GM21390 (cell line): ENCODE results near the gene TEDC2.
"Not testable (repeated sequence)": the region's sequence is repeated elsewhere in the genome, so short reads cannot be mapped to it uniquely, and the experiment has no call there.

Source experiments
- ATAC-seq: cut with Tn5 transposase; IDR thresholded peaks from one replicate; pipeline ENCODE4 v1.9.1; 2021; ENCODE audit not compliant: unreplicated experiment

TEDC2 gene

GRCh38 chr16:2437032-2437790, 22.7 kb upstream of the TEDC2 start:
- no peak for ATAC-seq

- ATAC-seq, result no peak
Observed at GRCh38 chr16:2438121-2438520, 21.8 kb upstream of the TEDC2 start.

- no peak for ATAC-seq
Observed at GRCh38 chr16:2439598-2439997, 20.3 kb upstream of the TEDC2 start.

GRCh38 chr16:2441143-2441804, 18.6 kb upstream of the TEDC2 start:
- ATAC-seq, result not testable (repeated sequence)

GRCh38 chr16:2443555-2443954, 16.4 kb upstream of the TEDC2 start:
- ATAC-seq, result no peak

- ATAC-seq, result no peak
Observed at GRCh38 chr16:2447920-2448583, 11.9 kb upstream of the TEDC2 start.

GRCh38 chr16:2449118-2449517, 10.8 kb upstream of the TEDC2 start:
- ATAC-seq, result no peak

- ATAC-seq, result no peak
Observed at GRCh38 chr16:2450535-2450934, 9.4 kb upstream of the TEDC2 start.

- no peak for ATAC-seq
Observed at GRCh38 chr16:2450975-2451381, 8.9 kb upstream of the TEDC2 start.

- no peak for ATAC-seq
Observed at GRCh38 chr16:2451851-2452320, 8.0 kb upstream of the TEDC2 start.

GRCh38 chr16:2452650-2453049, 7.3 kb upstream of the TEDC2 start:
- no peak for ATAC-seq

- no peak for ATAC-seq
Observed at GRCh38 chr16:2455081-2455845, 4.6 kb upstream of the TEDC2 start.

- ATAC-seq, result no peak
Observed at GRCh38 chr16:2456551-2457153, 3.3 kb upstream of the TEDC2 start.

- ATAC-seq, result no peak
Observed at GRCh38 chr16:2457267-2457666, 2.6 kb upstream of the TEDC2 start.

- ATAC-seq, result no peak
Observed at GRCh38 chr16:2457946-2458345, 2.0 kb upstream of the TEDC2 start.

- ATAC-seq, result no peak
Observed at GRCh38 chr16:2458887-2459646, 842 bp upstream of the TEDC2 start.

- no peak for ATAC-seq
Observed at GRCh38 chr16:2460391-2460713, 443 bp downstream of the TEDC2 start.

GRCh38 chr16:2460916-2461315, 1.0 kb downstream of the TEDC2 start:
- no peak for ATAC-seq

GRCh38 chr16:2462031-2462866, 2.3 kb downstream of the TEDC2 start:
- no peak for ATAC-seq
